AG10803 (cell line): Measurements from ENCODE around the gene ZNF454.

Experiments
- DNase-seq: peaks from one replicate; pipeline ENCODE4 v3.0.0; 2010; ENCODE audit warnings: low read depth
- H3K4me3 ChIP-seq: 2 replicates; pipeline ENCODE4 v1.5.1; 2011; ENCODE audit warnings: mild to moderate bottlenecking, low read length, control low read depth
- TF ChIP-seq, protein P1 (sequence below): conservative IDR thresholded peaks from 2 replicates; pipeline ENCODE4 v1.5.1; 2011; ENCODE audit warnings: mild to moderate bottlenecking, low read length, control low read depth, inconsistent platforms

The ZNF454 gene

DNA sequence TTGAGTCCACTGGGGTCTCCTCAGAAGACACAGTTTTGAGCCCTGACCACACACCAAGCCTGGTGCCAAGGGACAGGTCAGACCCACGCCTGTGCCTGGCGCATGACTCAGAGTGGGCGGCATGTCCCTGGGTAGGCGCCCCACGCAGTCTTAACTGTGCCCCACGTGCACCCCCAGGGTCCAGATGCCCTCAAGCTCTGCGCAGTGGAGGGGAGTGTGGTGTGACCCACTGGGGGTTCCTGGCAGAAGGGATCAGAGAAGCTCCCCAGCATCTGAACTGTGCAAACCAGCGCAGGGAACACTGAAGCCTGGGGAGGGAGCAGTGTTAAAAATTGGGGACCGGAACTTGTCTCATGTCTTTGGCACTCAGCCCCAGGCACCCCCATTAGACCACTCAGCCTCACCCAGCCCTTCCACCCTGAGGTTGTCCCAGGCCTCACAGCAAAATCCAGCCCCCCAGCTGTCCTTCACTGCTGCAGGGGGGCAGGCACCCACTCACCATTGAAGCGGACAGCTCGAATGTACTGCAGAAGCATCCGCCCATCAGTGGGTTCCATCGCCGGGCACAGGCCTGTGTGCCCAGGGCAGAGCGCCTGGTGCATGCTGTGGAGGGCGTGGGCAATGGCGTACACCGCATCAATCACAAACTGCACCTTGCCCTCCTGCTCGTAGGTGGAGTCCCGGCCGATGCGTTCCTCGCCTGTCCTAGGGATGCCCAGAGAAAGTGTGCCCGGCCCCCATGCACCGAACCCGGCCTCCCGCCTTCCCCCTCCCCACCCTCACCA, 47.6 kb downstream of the ZNF454 start:
- DNase-seq: no peak
- no peak overlapping the region for H3K4me3 ChIP-seq
- TF ChIP-seq, protein P1, sequence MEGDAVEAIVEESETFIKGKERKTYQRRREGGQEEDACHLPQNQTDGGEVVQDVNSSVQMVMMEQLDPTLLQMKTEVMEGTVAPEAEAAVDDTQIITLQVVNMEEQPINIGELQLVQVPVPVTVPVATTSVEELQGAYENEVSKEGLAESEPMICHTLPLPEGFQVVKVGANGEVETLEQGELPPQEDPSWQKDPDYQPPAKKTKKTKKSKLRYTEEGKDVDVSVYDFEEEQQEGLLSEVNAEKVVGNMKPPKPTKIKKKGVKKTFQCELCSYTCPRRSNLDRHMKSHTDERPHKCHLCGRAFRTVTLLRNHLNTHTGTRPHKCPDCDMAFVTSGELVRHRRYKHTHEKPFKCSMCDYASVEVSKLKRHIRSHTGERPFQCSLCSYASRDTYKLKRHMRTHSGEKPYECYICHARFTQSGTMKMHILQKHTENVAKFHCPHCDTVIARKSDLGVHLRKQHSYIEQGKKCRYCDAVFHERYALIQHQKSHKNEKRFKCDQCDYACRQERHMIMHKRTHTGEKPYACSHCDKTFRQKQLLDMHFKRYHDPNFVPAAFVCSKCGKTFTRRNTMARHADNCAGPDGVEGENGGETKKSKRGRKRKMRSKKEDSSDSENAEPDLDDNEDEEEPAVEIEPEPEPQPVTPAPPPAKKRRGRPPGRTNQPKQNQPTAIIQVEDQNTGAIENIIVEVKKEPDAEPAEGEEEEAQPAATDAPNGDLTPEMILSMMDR: no peak

DNA sequence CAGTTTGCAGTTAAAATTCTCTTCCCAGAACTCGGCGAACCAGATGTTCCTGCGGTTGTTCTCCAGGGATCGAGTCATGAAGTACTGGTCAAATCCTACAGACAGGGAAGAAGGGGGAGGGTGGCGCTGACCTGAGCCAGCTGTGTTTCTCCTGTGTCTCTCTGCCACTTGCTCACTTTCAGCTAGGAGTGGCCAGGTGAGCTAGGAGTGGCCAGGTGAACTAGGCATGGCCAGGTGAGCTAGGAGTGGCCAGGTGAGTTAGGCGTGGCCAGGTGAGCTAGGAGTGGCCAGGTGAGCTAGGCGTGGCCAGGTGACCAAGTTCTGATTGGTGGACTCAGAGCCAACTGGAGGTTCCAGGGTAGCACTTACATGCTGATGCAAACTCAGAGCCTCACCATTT, 48.3 kb downstream of the ZNF454 start:
- TF ChIP-seq, protein P1: no peak
- DNase-seq: no peak
- no peak overlapping the region for H3K4me3 ChIP-seq

DNA sequence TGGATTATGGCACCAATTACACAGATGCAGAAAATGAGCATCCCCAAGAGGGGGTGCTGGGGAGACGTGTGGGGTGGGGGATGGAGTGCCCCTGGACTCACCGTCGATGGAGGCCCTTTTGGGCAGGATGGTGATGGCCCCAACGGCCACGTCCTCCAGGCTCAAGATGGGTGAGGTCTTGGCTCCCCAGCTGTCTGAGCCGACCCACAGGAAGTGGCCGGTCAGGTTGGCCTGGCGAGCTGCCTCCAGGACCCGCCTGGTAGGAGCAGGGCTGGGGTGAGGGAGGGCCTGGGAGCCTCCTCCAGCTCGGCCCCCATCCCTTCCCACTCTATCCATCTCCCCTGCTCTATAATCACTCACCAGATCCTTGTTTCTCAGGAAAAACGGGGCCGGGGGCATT, 49.5 kb downstream of the ZNF454 start:
- H3K4me3 ChIP-seq: no peak overlapping the region
- TF ChIP-seq, protein P1: no peak
- no peak for DNase-seq

DNA sequence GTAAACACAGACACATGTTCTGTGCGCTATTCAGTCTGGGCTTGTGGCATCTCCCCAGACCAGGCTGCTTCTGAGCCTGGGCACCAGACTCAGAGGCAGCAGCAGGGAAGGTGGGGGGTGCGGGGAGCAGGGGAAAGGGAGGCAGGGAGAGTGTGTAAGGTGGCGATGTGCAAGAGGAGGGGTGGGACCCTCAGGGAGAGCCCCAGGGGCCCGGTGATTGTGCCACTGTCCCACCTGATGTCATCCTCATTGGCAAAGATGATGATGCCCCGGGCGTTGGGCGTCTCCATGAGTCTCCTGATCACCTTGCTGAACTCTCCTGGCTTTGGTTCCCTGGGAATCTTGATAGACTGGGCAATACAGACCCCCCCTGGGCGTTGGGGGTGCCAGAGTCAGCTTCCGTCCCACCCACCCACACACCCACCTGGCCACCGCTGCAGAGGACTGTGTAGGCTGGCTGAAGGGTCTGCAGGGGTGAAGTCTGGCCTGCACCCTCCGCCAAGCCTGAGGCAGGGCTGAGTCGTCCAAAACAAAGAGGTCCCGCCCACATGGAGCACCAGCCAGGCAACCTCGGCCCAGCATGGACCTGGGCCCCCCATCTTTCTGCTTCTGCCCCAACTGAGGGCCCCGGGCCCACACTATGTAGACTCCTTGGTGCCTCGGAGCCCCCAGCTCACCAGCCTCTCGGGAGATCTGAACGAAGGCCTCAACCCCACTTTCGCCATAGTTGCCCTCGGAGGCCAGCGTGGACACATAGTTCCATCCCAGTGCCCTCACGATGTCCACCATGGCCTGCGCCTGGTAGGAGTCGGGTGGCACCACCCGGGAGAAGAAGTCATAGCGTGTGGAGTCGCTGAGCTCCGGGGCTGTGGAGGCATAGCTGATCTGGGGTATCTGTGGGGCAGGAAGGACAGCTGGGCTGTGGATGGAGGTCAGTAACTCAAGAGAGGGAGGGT, 50.5 kb downstream of the ZNF454 start:
- DNase-seq: no peak
- TF ChIP-seq, protein P1: no peak
- H3K4me3 ChIP-seq: no peak overlapping the region

DNA sequence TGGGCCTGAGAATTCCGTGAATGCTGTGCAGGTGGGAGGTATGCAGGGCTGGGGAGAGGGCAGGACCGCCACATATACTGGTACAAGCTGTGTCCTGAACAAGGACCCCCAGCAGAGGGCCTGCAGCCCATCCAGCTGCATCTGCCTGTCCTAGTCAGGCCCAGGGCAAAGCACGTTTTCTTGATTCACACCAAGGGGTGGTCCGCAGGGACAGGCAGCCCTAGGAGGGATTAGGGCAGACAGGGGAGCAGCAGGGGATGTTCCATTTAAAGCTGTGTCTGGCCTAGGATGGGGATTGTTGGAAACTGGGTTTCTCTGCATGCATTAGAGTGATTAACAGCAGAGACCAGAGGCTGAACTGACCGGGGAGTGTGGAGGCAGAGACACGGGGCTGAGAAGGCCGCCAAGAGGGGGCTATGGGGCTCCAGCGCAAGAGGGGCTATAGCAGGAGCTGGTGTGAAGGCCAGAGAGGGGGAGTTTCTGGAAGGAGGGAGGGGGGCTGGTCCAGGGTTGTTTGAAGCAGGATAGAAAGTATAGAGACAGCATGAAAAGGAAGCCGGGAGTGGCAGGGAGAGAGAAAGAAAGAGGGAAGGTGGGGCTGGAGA, 51.4 kb downstream of the ZNF454 start:
- TF ChIP-seq, protein P1: no peak
- DNase-seq: no peak
- H3K4me3 ChIP-seq: no peak overlapping the region

DNA sequence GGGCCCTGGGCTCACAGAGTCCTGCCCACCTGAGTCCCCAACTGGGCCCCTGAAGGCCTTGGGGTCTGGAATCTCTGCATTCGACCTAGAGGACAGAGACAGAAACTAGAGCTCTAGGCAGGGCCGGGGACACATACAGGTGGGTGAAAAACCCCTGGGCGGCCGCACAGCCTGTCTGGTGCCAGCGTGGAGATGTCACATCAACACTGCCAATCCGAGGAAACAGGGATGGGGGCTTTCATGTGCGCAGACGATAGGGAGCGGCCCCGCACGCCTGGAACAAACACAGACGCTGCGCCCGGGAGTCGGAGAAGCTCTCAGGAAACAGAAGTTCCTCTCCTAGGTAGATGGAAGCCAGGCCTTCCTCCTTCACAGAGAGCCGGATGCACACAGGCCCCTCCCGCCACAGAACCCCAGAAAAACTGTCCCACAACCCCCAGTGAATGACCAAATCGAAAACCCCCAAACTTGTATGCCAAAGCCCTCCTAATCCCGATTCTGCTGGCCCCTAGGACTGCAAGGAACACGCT, 52.3 kb downstream of the ZNF454 start:
- TF ChIP-seq, protein P1: no peak
- no peak overlapping the region for H3K4me3 ChIP-seq
- DNase-seq: no peak
